HFF-Myc (cell line): ENCODE results near the gene SLC38A1.

Experiments used
- DNase-seq: peaks from one replicate; pipeline ENCODE4 v3.0.0-alpha.2; 2011; ENCODE audit warnings: low read depth; ENCODE audit errors: extremely low read depth
- H3K4me3 ChIP-seq: replicated peaks from 2 replicates; pipeline ENCODE4 v1.5.1; 2011; ENCODE audit warnings: low read depth, mild to moderate bottlenecking, control low read depth, low read length
- TF ChIP-seq, protein P1 (sequence below): IDR thresholded peaks from 2 replicates; pipeline ENCODE4 v1.5.1; 2012; ENCODE audit warnings: mild to moderate bottlenecking, low read depth, low read length, control low read depth; ENCODE audit errors: missing control alignments

Gene SLC38A1

DNA sequence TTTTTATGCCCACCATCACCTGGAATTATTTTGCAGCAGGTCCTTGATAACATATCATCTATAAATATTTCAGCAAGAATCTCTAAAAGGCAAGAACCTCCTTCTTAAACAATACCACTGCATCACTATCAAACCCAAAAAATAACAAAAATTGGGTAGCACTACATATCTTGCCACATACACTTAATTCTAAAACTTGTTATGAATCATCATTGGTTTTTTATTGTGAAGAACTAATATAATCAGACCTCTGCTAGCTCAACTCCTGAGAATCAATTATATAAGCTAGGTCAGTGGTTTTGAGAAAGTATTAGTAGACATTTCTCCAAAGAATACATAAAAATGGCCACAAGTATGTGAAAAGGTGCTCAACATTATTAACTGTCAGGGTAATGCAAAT is 23.8 kb downstream of the SLC38A1 start:
- DNase-seq: no peak
- H3K4me3 ChIP-seq: no peak overlapping the region
- TF ChIP-seq, protein P1, sequence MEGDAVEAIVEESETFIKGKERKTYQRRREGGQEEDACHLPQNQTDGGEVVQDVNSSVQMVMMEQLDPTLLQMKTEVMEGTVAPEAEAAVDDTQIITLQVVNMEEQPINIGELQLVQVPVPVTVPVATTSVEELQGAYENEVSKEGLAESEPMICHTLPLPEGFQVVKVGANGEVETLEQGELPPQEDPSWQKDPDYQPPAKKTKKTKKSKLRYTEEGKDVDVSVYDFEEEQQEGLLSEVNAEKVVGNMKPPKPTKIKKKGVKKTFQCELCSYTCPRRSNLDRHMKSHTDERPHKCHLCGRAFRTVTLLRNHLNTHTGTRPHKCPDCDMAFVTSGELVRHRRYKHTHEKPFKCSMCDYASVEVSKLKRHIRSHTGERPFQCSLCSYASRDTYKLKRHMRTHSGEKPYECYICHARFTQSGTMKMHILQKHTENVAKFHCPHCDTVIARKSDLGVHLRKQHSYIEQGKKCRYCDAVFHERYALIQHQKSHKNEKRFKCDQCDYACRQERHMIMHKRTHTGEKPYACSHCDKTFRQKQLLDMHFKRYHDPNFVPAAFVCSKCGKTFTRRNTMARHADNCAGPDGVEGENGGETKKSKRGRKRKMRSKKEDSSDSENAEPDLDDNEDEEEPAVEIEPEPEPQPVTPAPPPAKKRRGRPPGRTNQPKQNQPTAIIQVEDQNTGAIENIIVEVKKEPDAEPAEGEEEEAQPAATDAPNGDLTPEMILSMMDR: no peak

DNA sequence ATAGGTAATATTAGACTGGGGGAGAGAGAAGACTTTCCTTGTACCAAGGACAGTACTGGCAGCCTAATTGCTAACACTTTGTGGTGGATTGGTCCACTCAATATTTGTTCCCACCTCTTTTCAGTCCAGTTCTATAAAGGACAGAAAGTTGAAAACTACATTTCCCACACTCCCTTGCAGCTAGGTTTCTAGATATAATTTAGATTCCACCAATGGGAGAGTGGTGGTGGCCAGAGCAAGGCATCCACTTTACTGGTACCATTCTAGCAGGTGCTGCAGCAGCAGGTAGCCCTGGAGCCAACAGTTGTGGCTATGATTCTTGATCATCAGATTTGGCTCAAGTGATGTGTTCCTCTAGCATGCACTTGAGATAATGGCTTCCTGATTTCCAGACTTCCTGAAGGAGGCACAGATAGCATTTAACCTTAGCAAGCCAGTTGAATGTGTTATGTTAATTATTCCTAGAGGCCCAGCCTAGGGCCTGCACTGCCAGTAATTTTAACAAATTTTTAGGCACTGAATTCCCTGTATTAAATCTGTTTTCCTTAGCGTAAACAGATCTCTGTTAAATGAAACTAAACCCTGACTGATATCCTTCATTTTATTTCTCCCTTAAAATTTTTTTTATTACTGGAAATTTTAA is 24.4 kb downstream of the SLC38A1 start:
- no peak for DNase-seq
- TF ChIP-seq, protein P1: no peak
- no peak overlapping the region for H3K4me3 ChIP-seq

- no peak for DNase-seq
- no peak overlapping the region for H3K4me3 ChIP-seq
- TF ChIP-seq, protein P1: no peak
Observed at GRCh38 chr12:46242569-46242968, 26.3 kb downstream of the SLC38A1 start.

- DNase-seq: no peak
- TF ChIP-seq, protein P1: no peak
- H3K4me3 ChIP-seq: no peak overlapping the region
Observed at GRCh38 chr12:46240436-46240835, 28.4 kb downstream of the SLC38A1 start.

- TF ChIP-seq, protein P1: no peak
- H3K4me3 ChIP-seq: no peak overlapping the region
- no peak for DNase-seq
Observed at GRCh38 chr12:46238821-46239220, 30.0 kb downstream of the SLC38A1 start.

GRCh38 chr12:46237371-46238045 is 31.3 kb downstream of the SLC38A1 start:
- DNase-seq: no peak
- H3K4me3 ChIP-seq: no peak overlapping the region
- TF ChIP-seq, protein P1: no peak

DNA sequence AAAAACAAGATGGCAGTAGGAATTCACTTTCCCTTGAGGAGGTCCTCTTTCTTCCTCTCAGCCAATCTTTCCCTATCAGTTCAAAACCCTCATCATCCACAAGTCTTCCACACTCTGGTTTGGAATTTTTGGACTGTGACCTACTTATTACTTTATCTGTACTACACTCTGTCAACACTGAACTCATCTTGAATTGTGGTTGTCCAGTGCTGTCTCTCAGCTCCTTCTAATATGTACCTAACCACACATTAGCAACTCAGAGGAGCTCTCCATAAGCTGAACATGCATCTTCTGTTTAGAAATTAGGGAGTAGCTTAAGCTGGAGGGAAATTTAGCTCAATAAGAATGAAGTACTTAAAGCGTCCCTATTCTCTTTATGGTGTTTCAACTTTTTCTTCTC is 34.8 kb downstream of the SLC38A1 start:
- no peak for DNase-seq
- TF ChIP-seq, protein P1: no peak
- H3K4me3 ChIP-seq: no peak overlapping the region
